ENCODE data around the gene GASK1A.
"Not testable (repeated sequence)": the region's sequence is repeated elsewhere in the genome, so short reads cannot be mapped to it uniquely, and the experiment has no call there.

GASK1A gene

DNA sequence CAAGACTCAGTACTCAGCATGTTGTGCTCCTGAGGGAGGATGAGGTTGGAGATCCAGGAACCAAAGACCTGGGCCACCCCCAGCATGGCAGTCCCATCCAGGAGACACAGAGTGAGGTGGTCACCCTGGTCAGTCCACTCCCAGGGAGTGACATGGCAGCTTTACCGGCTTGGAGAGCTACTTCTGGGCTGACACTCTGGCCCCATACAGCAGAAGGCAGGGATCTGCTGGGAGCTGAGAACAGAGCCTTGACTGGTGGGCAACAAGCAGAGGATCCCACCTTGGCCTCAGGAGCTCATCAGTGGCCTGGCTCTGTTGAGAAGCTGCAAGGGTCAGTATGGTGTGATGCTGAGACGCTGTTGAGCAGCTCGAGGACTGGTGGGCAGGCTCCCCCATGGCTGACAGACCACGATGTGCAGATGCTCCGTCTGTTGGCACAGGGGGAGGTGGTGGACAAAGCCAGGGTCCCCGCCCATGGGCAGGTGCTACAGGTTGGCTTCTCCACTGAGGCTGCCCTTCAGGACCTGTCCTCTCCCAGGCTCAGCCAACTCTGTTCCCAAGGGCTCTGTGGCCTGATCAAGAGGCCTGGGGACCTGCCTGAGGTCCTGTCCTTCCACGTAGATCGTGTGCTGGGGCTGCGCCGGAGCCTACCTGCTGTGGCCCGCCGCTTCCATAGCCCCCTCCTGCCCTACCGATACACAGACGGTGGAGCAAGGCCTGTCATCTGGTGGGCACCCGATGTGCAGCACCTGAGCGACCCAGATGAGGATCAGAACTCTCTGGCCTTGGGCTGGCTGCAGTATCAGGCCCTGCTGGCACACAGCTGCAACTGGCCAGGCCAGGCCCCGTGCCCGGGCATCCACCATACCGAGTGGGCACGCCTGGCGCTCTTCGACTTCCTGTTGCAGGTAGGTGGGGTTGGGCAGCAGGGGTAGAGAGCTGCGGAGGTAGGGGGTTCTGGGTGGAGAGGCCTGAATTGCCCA lies 53.8 kb downstream of the GASK1A start:
- no peak for DNase-seq

DNA sequence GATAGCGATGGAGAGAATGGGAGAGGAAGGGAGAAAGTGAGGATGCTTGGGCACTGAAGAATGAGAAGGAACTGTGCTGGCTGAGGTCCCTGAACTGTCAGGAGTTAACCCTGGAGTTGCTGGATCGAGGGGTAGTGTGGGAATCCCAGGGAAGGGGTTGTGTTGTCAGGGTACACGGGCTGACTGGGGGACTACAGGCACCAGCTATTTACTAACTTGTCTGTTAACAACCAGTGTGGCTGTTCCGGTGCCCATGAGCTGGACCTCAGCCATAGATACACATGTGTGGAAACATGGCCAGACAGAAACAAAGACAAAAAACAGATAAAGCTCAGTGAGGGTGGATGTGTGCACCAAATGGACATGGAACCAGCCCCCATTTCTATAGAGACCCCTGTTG lies 55.1 kb downstream of the GASK1A start:
- DNase-seq: no peak

DNA sequence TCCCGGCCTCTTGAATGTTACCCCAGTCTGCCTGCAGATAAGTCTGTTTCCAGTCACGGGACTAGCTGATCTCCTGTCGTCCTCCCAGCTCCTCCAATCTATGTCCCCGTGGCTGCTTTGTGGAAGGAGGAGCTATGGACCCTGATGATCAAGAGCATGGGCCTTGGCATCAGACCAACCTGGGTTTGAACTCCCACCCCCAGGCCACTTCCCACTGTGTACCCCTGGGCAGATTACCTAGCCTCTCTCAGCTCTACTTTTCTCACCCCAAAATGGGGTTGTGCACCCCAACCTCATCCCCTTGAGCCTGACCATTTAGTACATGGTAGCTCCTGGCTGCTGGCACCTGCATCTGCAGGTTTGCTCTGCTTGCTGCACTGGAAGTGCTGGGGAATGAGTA lies 55.8 kb downstream of the GASK1A start:
- DNase-seq: no peak

DNA sequence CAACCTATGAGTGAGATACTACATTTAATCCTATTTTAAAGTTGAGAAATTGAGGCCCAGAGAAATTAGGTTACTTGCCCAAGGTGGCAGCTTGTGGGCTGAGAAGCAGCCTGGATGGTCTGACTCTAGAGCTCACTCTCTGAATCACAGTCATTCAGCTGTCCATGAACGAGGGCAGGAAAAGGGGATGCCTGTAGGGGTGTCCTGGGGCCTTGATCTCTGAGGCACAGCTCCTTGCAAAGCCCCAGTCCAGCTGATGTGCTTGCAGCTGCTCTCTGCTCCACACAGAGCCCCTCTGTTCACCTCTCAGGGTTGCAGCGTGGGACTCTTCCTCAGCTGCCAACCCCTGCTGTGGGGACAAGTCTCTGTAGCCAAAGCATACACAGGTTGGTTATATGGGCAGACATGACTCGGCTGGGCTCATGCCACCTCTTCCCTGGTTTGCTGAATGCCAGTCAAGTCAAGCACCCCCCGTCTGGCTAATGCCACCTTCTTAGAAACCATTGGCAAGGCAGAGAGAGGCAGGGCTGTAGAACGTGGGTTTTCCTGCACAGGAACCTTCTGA lies 56.8 kb downstream of the GASK1A start:
- no peak for DNase-seq

DNA sequence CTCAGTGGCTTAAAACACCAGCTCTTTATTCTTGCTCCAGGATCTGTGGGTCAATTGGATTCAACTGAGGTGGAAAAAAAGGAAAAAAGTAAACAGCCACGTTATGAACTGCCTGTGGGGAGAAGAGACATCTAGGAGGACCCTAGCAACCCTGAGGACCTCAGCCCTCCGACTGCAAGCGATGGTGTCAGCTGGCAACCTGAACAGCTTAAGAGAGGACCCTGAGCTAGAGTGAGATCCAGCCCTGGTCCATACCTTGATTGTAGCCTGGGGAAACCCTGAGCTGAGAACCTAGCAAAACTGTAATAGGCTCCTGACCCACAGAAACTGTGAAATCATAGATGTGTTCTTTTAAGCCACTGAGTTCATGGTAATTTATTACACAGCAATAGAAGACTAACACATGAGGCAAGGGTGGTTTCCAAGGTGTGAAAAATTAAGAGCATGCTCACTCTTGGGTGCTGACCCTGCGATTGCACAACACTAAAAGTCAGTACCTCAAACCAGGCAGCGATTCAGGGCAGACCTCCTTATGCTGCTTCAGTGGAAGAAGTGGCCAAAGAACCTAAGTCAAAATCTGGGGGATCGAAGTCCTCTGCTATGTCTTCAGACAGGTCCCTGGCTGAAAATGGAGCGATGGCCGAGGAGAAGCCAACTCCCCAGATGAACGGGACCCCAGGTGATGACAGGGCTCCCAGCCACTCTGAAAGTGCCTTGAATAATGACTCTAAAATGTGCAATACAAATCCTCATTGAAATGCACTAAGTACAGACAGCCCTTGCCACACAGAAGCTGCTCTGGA lies 57.7 kb downstream of the GASK1A start:
- DNase-seq: no peak

DNA sequence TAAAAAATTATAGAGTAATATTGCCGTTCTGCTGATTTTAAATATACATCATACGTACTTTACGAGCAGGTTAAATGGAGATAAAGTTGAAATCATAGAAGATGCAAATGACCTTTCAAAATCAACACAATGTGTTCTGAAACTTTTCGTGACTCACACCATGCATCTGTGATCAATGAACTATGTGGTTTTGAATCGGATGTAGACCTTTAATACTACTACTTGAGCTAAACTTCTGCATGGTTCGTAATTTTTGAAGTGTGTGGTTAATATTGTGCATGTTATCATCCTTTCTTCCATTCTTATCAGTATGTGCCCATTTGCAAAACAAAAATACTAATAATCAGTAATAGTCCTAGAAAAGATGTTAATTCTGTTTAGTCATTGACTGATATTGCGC lies 58.9 kb downstream of the GASK1A start:
- DNase-seq: peak in 1 of 5 donors; percentile 44

DNA sequence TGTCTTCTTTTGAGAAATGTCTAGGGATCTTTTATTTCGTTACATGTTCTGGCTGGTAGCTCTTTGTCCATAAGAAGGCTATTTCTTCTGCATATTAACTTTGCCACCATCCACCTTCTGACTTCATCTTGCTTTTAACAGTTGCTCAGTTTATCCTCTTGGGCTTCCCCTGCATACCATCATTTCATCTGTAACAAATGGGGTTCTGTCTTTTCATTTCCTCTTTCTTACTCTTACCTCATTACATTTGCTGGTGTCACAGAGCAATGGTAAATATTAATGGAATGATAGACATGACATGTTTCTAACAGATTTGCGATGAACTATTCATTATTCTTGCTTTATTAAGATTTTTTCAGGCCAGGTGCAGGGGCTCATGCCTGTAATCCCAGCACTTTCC lies 62.4 kb downstream of the GASK1A start:
- no peak for DNase-seq

DNA sequence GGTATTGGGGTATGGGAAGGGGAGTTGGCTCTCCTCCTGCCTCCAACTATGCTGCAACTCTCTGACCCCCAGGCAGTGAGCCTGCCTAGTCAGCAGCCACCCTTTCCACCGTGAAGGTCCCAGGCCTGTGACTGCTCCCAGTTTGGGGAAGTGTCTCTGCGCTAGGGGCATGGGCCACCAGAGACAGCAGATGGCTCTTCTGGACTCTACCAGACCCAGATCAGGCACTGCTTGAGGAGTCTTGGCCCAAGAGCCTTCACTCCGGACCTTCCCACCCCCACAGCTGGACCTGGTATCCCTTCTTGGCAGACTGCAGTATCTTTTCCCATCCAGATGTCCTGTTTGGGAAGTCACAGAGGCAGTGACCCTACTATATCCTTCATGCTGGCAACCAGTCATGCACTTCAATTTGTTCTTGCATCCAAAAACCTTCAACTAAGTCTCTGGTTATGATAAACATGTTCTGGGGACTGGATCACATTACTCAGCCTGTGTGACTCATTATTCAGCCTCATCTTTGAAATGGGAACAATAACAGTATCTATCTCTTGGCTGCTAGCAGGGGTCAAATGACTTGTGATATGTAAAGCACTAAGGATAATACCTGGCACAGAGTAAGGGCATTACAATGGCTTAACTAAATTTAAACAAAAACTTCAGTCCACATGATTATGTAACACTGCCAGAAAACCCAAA lies 64.1 kb downstream of the GASK1A start:
- no peak for DNase-seq

DNA sequence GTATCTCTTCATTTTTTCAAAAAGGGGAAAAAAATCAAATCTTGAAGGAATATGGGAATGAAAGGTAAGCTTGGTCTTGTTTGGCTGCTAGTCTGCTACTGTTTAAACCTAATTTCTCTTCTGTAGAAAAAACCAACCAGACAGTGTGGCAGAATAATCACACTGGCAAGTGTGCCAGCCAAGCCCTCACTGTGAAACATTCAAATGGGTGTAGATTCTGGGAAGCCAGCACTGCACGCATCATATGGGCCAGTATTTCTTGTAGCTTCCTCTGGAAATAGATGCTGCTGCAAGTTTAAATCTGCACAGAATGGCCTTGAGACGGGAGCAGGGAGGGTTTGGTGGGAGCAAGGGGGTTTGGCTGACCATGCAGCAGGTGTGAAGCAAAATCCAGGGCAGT lies 64.7 kb downstream of the GASK1A start:
- DNase-seq: no peak

DNA sequence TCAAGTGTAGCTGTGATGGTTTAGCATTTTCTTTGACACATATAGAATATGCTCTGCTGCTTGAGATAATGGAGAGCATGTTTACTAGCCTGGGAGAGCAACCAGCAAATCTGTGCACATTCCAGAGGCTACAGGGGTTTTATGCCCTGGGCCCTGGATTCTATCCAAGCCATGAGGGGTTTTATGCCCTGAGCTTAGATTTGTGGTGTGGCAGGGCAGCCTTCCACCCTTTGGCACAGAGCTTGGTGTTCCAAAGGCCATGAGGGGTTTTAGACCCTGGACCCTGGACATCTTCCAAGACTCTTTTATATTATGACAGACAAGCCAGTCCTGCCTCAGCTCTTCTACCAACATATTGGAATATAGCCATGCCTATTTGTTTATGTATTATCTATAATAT lies 66.0 kb downstream of the GASK1A start:
- not testable (repeated sequence) for DNase-seq

DNA sequence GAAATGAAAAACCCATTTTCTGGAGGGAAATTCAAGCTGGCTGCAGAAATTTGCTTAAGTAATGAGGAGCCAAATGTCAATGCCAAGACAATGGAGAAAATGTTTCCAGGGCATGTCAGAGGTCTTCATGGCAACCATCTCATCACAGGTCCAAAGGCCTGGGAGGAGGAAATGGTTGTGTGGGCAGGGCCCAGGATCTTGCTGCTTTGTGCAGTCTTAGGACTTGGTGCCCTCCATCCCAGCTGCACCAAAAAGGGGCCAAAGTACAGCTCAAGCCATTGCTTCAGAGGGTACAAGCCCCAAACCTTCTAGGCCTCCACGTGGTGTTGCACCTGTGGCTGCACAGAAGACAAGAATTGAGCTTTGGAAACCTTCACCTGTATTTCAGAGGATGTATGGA lies 67.5 kb downstream of the GASK1A start:
- no peak for DNase-seq

DNA sequence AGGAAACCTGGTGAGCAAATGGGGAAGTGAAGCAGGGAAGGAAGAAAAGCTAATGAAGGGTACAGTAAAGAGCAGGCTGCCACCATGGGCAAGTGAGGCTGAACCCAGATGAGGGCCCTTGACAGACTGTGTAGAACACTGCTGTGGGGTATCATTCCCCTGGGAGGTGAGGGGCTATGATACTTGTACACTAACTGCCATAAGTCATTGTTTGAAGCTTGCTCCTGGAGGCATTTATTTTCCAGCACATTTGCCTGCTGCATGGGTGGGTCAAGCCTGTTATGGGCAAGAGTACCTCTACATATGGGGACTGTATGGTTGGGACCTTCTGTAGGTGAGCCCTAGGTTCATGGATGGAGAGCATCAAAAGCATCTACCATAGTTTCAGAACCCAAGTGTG lies 69.4 kb downstream of the GASK1A start:
- DNase-seq: no peak

DNA sequence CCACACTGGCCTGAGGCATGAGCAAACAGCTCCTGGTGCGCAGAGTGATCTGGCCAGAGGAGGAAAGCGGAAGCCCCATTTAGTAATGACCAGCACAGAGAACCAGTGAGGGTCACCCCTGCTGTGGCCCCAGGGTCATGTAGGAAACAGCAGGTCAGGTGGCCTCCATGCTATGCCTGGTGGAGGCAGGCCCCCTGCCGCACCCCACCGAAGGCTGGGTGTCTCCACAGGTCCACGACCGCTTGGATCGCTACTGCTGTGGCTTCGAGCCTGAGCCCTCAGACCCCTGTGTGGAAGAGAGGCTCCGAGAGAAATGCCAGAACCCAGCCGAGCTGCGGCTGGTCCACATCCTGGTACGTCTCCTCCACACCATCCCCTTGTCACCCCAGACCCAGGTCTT lies 74.2 kb downstream of the GASK1A start:
- no peak for DNase-seq

DNA sequence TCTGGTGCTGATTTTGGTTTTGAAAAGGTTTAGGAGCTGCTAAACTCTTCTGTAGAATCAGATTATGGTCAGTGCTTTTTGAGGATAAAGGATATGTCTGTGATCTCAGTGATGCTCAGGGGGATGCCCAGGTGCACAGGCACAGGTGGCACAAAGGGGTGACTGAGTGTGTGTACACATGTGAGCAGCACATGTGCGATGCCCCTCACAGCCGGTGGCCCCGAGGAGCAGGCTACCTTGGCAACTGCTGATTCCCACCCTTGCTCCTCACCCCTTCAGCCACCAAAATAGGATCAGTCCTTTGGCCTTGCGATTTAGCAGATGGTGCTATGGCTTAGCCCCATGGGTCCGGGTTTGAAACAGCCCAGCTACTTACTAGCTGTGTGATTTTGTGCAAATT lies 75.6 kb downstream of the GASK1A start:
- DNase-seq: no peak

DNA sequence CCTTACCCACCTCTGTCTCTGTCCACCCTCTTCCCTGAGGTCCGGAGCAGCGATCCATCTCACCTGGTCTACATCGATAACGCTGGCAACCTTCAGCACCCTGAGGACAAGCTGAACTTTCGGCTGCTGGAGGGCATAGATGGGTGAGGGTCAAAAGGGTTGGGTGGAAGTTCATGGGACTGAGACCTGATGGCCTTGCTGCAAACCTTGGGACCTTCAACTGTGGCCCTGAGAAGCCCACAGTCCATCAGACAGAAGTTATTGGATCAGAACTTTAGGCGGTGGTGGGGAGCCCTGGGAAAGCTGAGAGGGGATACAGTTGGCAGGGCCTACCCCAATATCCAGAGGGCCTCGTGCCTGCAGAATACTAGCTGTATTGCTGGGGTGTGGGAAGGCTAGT lies 76.3 kb downstream of the GASK1A start:
- DNase-seq: no peak

DNA sequence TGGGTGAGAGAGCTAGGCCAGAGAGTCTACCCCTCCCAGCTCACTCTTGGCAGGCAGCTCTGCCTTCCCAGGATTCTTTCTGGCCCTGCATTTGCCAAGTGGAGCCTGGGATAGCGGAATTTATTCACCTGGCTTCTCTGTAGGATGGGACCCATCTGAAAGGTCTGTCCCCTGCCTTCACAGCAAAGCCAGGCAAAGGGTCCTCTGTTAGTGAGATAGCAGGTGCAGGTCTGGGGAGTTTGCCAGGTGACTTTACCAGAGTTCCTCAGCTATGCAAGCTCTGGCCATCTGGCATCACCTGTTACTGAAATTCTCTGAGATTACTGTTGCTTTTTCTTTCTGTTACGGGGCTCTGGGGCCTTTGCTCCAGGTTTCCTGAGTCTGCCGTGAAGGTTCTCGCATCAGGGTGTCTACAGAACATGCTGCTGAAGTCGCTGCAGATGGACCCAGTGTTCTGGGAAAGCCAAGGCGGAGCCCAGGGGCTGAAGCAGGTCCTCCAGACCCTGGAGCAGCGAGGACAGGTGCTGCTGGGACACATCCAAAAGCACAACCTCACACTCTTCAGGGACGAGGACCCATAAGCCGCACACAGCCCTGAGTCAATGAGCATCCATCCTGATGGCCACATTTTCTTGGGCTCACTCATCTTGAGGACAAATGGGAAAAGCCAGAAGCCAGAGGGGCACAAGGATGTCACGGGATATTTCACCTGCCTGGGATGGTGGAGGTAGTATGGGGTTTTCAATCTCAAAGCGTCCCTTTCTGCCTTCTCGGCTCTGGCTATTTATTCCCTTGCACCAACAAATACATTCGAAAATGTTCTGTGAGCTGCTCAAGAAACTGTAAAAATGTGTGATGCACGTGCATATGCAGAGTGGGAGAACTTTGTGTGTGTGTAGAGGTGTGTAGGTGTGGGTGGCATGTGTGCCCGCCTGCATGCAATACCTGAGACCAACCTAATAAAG lies 77.0 kb downstream of the GASK1A start:
- no peak for DNase-seq

DNA sequence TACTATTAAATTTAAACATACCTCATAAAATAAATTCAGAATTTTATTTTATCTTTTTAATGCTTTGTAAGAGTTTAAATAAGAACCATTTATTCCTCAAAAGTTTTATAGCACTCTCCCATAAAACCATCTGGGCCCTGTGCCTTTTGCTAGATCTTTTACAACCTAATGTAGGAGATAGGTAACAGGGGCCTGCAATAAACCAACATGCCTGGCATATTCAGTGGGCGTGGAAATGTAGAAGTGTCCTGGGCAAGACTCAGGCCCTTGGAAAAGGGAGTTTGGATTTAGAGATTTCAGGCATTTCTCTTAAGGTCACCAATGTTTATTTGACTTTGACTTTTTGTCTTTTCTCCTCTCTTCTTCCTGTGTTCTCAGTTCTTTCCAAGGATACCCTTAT lies 80.3 kb downstream of the GASK1A start:
- no peak for DNase-seq

DNA sequence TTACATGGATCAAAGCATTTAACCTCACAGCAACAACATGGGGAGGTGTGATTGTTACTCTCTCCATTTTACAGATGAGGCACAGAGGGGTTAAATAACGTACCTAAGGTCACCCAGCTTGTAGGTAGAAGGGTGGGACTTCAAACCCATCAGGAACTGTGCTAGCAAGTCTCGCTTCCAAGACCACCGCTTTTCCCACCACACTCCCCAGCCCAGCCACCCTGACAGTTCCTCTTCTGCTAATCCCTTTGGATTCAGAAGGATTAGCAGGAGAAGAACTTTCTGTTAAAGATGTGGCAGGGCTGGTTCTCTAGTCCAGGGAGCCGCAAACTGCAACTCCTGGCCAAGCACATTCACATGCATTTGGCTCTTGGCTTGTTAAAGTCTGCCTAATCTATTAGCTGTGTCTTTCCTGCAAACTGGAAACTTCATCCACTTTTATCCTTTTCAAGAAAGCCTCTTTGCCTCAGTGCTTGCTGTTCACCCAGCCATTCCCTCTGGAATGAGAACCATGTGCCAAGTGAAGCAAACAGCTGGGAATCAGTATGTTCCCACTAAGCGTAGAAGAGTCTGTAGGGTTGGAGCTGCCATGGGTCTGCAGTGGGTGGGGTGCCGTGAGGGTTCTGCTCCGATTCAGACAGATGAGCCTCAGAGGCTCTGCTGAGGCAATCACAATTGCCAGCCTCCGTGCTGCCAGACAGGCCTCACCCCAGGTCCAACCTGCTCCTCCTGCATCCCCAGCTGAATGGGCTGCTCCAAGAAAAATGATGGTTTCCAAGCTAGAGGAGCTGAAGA lies 82.2 kb downstream of the GASK1A start:
- no peak for DNase-seq

DNA sequence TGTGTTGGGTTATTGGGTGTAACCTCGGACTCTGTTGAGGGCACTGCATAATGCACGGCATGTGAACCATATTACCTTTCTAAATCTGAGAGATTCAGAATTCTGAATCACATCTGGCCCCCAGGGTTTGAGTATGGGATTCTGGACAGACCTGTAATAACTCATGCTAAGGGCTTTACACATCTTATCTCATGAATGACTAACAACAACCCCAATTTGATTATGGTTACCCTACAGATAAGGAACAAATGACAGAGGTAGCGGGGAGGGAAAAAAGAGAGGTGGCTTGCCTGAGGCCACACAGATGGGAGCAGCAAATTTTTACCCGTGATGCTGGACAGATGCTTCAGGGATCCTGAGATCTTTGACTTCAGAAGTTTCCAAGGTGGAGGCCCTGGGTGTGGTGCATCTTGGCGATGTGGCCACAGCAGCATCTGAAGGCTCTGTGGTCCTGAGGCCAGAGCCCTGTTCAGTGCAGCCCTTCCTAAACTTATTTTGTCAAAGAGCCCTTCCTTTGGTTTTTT lies 83.0 kb downstream of the GASK1A start:
- DNase-seq: no peak

DNA sequence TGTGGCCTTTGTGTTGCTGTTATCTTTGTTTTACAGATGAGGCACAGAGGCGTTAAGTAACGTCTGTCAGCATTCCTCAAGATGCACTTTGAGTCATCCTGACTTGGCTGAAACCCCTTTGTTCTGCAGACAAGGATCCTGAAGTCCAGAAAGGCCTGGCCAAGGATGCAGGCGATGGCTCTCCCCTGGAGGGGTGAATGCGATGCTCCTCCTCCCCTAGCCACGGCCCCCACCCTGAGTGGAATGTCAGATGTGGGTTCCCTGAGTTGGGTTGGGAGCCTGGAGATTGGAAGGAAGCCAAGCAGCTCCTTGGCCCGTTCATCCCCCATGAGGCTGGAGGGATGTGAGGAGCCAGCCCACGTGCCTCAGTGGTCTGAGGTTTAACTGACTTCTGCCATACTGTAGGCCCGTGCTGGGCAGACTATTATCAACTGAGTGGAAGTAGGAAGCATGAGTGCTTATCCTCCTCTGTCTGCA lies 83.5 kb downstream of the GASK1A start:
- DNase-seq: no peak

All from T-helper 1 cell (primary cell).